Kidney epithelial cell (primary cell): ENCODE data around the gene SOX9. TPM values are rescaled to one million over a fixed set of nuclear protein-coding genes. Genes with fewer than 3 reads are reported as not detected.

Experiments
- DNase-seq: peaks from one replicate; pipeline ENCODE4 v3.0.0-alpha.2; 2010; ENCODE audit warnings: low read depth
- H3K27me3 ChIP-seq: 2 replicates; pipeline ENCODE4 v1.6.0; 2011; ENCODE audit warnings: low read length; ENCODE audit not compliant: control insufficient read depth, insufficient read depth
- H3K36me3 ChIP-seq: 2 replicates; pipeline ENCODE4 v1.5.1; 2011; ENCODE audit warnings: low read length; ENCODE audit not compliant: control insufficient read depth, insufficient read depth
- H3K4me3 ChIP-seq: 2 replicates; pipeline ENCODE4 v1.5.1; 2011; ENCODE audit warnings: low read depth, mild to moderate bottlenecking, control low read depth, low read length
- total RNA-seq: library from RNA; depleted of rRNA; stranded (reverse); fragments of >200 nt; gene quantifications from 2 replicates; pipeline ENCODE4 v1.2.3, GENCODE V29; 2015
- TF ChIP-seq, protein P1 (sequence below): IDR thresholded peaks from 2 replicates; pipeline ENCODE4 v1.5.1; 2011; ENCODE audit warnings: mild to moderate bottlenecking, moderate library complexity, low read length, control low read depth, inconsistent platforms; ENCODE audit not compliant: insufficient read depth, poor library complexity, severe bottlenecking

The SOX9 gene
- total RNA-seq, 1 donor from 2014 or later: 65.9 TPM

GRCh38 chr17:72118335-72119076 lies 2.3 kb upstream of the SOX9 start:
- H3K4me3 ChIP-seq: peak overlapping the region; percentile 40
- H3K27me3 ChIP-seq: peaks cover 28% of the 10 kb centered on the region
- no peak for DNase-seq
- TF ChIP-seq, protein P1, sequence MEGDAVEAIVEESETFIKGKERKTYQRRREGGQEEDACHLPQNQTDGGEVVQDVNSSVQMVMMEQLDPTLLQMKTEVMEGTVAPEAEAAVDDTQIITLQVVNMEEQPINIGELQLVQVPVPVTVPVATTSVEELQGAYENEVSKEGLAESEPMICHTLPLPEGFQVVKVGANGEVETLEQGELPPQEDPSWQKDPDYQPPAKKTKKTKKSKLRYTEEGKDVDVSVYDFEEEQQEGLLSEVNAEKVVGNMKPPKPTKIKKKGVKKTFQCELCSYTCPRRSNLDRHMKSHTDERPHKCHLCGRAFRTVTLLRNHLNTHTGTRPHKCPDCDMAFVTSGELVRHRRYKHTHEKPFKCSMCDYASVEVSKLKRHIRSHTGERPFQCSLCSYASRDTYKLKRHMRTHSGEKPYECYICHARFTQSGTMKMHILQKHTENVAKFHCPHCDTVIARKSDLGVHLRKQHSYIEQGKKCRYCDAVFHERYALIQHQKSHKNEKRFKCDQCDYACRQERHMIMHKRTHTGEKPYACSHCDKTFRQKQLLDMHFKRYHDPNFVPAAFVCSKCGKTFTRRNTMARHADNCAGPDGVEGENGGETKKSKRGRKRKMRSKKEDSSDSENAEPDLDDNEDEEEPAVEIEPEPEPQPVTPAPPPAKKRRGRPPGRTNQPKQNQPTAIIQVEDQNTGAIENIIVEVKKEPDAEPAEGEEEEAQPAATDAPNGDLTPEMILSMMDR: peak; percentile 86
- peaks cover under 1% of the 10 kb centered on the region for H3K36me3 ChIP-seq

DNA sequence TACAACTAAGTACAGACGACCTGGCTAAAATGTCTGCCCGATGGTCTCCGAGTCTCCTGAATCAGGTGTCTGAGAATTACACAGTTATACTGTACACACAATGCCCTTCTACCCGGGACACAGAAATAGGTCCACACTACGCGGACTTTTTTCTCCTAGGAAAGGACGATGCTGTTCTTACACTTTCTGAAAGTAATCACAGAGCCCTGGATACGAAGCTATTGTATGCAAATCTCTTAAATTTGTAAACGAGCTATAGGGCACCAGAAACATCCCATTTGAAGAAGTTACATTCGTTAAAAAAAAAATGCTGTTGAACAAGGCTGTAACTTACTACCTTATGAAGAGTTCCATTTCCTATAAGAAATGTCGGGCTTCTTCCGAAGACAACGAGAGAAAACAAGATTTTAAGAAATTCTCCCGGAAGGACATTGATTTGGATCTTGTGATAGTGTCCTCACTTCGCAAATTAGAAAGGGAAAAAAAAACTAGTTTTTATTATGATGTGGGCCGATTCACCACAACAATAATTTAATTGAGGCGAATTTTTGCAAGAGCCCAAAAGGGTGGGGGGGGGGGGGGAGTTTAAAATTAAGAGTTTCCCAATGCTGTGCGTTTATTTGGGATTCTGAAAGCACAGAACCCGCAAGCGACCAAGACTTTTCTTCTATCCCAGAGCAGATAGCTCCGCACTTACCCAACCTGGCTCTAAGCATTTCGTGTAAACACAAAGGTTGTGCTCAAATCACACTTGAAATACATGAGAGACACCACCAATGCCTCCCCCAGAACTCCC lies 1.5 kb upstream of the SOX9 start:
- DNase-seq: no peak
- H3K4me3 ChIP-seq: peak overlapping the region; percentile 96
- peaks cover 28% of the 10 kb centered on the region for H3K27me3 ChIP-seq
- peaks cover 1% of the 10 kb centered on the region for H3K36me3 ChIP-seq
- TF ChIP-seq, protein P1: no peak

- no peak for DNase-seq
- Histone ChIP-seq H3K4me3 (peak overlapping the region; percentile 96), H3K27me3 (peaks cover 28% of the 10 kb centered on the region), H3K36me3 (peaks cover 1% of the 10 kb centered on the region)
- TF ChIP-seq, protein P1: no peak
Observed at GRCh38 chr17:72119873-72120641, 763 bp upstream of the SOX9 start.

- H3K27me3 ChIP-seq: peaks cover 21% of the 10 kb centered on the region
- TF ChIP-seq, protein P1: no peak
- H3K36me3 ChIP-seq: peaks cover 1% of the 10 kb centered on the region
- DNase-seq: no peak
- peak overlapping the region; percentile 96 for H3K4me3 ChIP-seq
Observed at GRCh38 chr17:72121164-72122009, 567 bp downstream of the SOX9 start.

GRCh38 chr17:72122010-72122764 lies 1.4 kb downstream of the SOX9 start:
- no peak for DNase-seq
- TF ChIP-seq, protein P1: no peak
- Histone ChIP-seq H3K36me3 (peaks cover 1% of the 10 kb centered on the region), H3K27me3 (peaks cover 13% of the 10 kb centered on the region), H3K4me3 (peak overlapping the region; percentile 96)
